HG03095 (cell line): ENCODE results near the gene USP25.

ENCODE experiments used
- ATAC-seq: cut with Tn5 transposase; IDR thresholded peaks from one replicate; pipeline ENCODE4 v1.9.1; 2021; ENCODE audit warnings: moderate library complexity; ENCODE audit not compliant: unreplicated experiment

USP25 gene

GRCh38 chr21:15848634-15849560 is 119.1 kb downstream of the USP25 start:
- ATAC-seq = no peak

- ATAC-seq = no peak
Measured at GRCh38 chr21:15849927-15850326, 120.1 kb downstream of the USP25 start.

GRCh38 chr21:15850645-15851044 is 120.9 kb downstream of the USP25 start:
- ATAC-seq = no peak

GRCh38 chr21:15852146-15852545 is 122.4 kb downstream of the USP25 start:
- ATAC-seq = no peak

GRCh38 chr21:15853126-15853525 is 123.3 kb downstream of the USP25 start:
- ATAC-seq = no peak

- no peak for ATAC-seq
Measured at GRCh38 chr21:15856813-15857212, 127.0 kb downstream of the USP25 start.

- ATAC-seq = no peak
Measured at GRCh38 chr21:15857740-15858139, 128.0 kb downstream of the USP25 start.

GRCh38 chr21:15860541-15860940 is 130.8 kb downstream of the USP25 start:
- no peak for ATAC-seq

- no peak for ATAC-seq
Measured at GRCh38 chr21:15868940-15869339, 139.2 kb downstream of the USP25 start.

GRCh38 chr21:15870819-15871218 is 141.0 kb downstream of the USP25 start:
- ATAC-seq = peak; percentile 74

- peak; percentile 48 for ATAC-seq
Measured at GRCh38 chr21:15872236-15872635, 142.5 kb downstream of the USP25 start.

GRCh38 chr21:15874615-15875014 is 144.8 kb downstream of the USP25 start:
- no peak for ATAC-seq

GRCh38 chr21:15875286-15875685 is 145.5 kb downstream of the USP25 start:
- ATAC-seq = no peak

GRCh38 chr21:15893902-15894301 is 164.1 kb downstream of the USP25 start:
- ATAC-seq = no peak

GRCh38 chr21:15894596-15894995 is 164.8 kb downstream of the USP25 start:
- no peak for ATAC-seq

GRCh38 chr21:15895142-15896106 is 165.6 kb downstream of the USP25 start:
- ATAC-seq = no peak

GRCh38 chr21:15896501-15896900 is 166.7 kb downstream of the USP25 start:
- ATAC-seq = no peak

- no peak for ATAC-seq
Measured at GRCh38 chr21:15904389-15904788, 174.6 kb downstream of the USP25 start.

GRCh38 chr21:15908187-15908586 is 178.4 kb downstream of the USP25 start:
- ATAC-seq = no peak

- no peak for ATAC-seq
Measured at GRCh38 chr21:15928196-15928595, 198.4 kb downstream of the USP25 start.

- ATAC-seq = no peak
Measured at GRCh38 chr21:15928686-15929425, 199.1 kb downstream of the USP25 start.
